K562 (cell line): ENCODE measurements around the gene NME8. TPM values are rescaled to one million over a fixed set of nuclear protein-coding genes. Genes with fewer than 3 reads are reported as not detected.

ENCODE experiments used
- ATAC-seq: fragments of 200-7000 bp; cut with Tn5 transposase; 3 replicates; pipeline ENCODE4 v1.9.1; 2020; ENCODE audit warnings: moderate library complexity
- BruUV-seq: library from RNA; stranded (reverse); fragments of 400-500 nt; replicated peaks from 2 replicates; lab custom pipeline; 2021; lab: Mats Ljungman, UMichigan
- CTCF ChIA-PET: fragments of 300-600 bp; formaldehyde crosslinking; extraction: SDS; loops from one replicate; lab custom pipeline; 2021; ENCODE audit warnings: low intra/inter-chr PET ratio; lab: Yijun Ruan, JAX
- POLR2A ChIA-PET: fragments of 300-600, 350-650 bp; sonication (Branson Sonifier 250); formaldehyde crosslinking; extraction: SDS; loops from one replicate; lab custom pipeline; 2021; ENCODE audit warnings: antibody characterized with exemption, inconsistent platforms; lab: Yijun Ruan, JAX
- DNase-seq, 4 experiments: peaks; one replicate each; pipeline versions ENCODE4 v3.0.0 to v3.0.0-alpha.2; 2011 to 2018; ENCODE audit warnings: low spot score in 3 of 4, mixed read lengths in 3 of 4; ENCODE audit errors: extremely low read depth in 1 of 4
- FAIRE-seq: peaks from 2 replicates; lab custom pipeline; 2011; peaks lifted over from hg19 to GRCh38; lab: Jason Lieb, UNC
- H2AFZ ChIP-seq: 2 replicates; pipeline ENCODE4 v1.6.0; 2011; ENCODE audit warnings: low read depth, low read length, control low read depth, inconsistent platforms
- H3K27ac ChIP-seq: fragments of 200-600 bp; 3 replicates; pipeline ENCODE4 v1.8.0; 2011; ENCODE audit warnings: low read depth, mild to moderate bottlenecking, control low read depth, inconsistent platforms, low read length, moderate library complexity, mixed read lengths; ENCODE audit errors: extremely low read depth
- H3K27me3 ChIP-seq, 2 experiments: fragments of 300-600 bp in 1 of 2; 2 replicates in 1 of 2; 3 replicates in 1 of 2; pipeline versions ENCODE4 v1.6.0 to v1.8.0; 2011; ENCODE audit warnings: inconsistent platforms in 2 of 2, low read length in 2 of 2, mild to moderate bottlenecking in 1 of 2, mixed read lengths in 1 of 2, moderate library complexity in 1 of 2; ENCODE audit not compliant: control insufficient read depth in 2 of 2, insufficient read depth in 2 of 2
- H3K36me3 ChIP-seq: fragments of 300-600 bp; 3 replicates; pipeline ENCODE4 v1.8.0; 2011; ENCODE audit warnings: mild to moderate bottlenecking, low read length, inconsistent platforms; ENCODE audit not compliant: control insufficient read depth, insufficient read depth
- H3K4me1 ChIP-seq, 2 experiments: fragments of 200-600 bp in 1 of 2; replicated peaks in 1 of 2; 2 replicates in 1 of 2; 3 replicates in 1 of 2; pipeline versions ENCODE4 v1.5.1 to v1.8.0; 2011; ENCODE audit warnings: inconsistent platforms in 2 of 2, low read length in 2 of 2, mild to moderate bottlenecking in 1 of 2, mixed read lengths in 1 of 2, moderate library complexity in 1 of 2; ENCODE audit not compliant: control insufficient read depth in 2 of 2, insufficient read depth in 2 of 2
- H3K4me2 ChIP-seq: 2 replicates; pipeline ENCODE4 v1.6.1; 2011; ENCODE audit warnings: low read length, control low read depth, inconsistent platforms, mixed read lengths; ENCODE audit not compliant: insufficient read depth
- H3K4me3 ChIP-seq: fragments of 200-600 bp; sonication (generic), shearing (Covaris generic); 2 replicates; pipeline ENCODE4 v1.5.1; 2016; ENCODE audit warnings: control low read depth, inconsistent platforms
- H3K79me2 ChIP-seq: fragments of 200-600 bp; 3 replicates; pipeline ENCODE4 v1.8.0; 2011; ENCODE audit warnings: low read length, inconsistent platforms; ENCODE audit not compliant: control insufficient read depth, insufficient read depth
- H3K9ac ChIP-seq, 2 experiments: 2 replicates each; pipeline versions ENCODE4 v1.6.0 to v1.6.1; 2011; ENCODE audit warnings: low read depth in 2 of 2, low read length in 2 of 2, control low read depth in 1 of 2, inconsistent platforms in 1 of 2, mild to moderate bottlenecking in 1 of 2, mixed read lengths in 1 of 2; ENCODE audit not compliant: insufficient read depth in 1 of 2
- H3K9me1 ChIP-seq: one replicate; pipeline ENCODE4 v1.6.0; 2011; ENCODE audit warnings: inconsistent platforms, mild to moderate bottlenecking, low read length, moderate library complexity; ENCODE audit not compliant: control insufficient read depth, insufficient read depth
- H3K9me3 ChIP-seq: replicated peaks from 2 replicates; pipeline ENCODE4 v1.5.1; 2011; ENCODE audit warnings: low read depth, low read length, inconsistent platforms; ENCODE audit not compliant: control insufficient read depth, insufficient read depth
- H4K20me1 ChIP-seq: replicated peaks from 2 replicates; pipeline ENCODE4 v1.6.1; 2011; ENCODE audit warnings: low read length, inconsistent platforms, mixed read lengths; ENCODE audit not compliant: control insufficient read depth, insufficient read depth
- ASH1L ChIP-seq: fragments of 450-650 bp; IDR thresholded peaks from 2 replicates; pipeline ENCODE4 v1.6.1; 2018; ENCODE audit warnings: borderline replicate concordance, mild to moderate bottlenecking, low read depth; ENCODE audit not compliant: partially characterized antibody
- PRDM10 ChIP-seq: fragments of 450-650 bp; IDR thresholded peaks from 2 replicates; pipeline ENCODE4 v1.6.1; 2018; ENCODE audit not compliant: partially characterized antibody
- SIN3A ChIP-seq, 2 experiments: fragments of 150-350 bp in 1 of 2; IDR thresholded peaks; 2 replicates each; pipeline ENCODE4 v1.6.1; 2011 to 2016; ENCODE audit warnings: borderline replicate concordance in 2 of 2, low read depth in 2 of 2, low read length in 2 of 2, mild to moderate bottlenecking in 2 of 2, moderate library complexity in 2 of 2; ENCODE audit not compliant: control insufficient read depth in 1 of 2
- WGBS: fragments of 100-300 bp; shearing (Covaris generic); methylation state at CpG from one replicate; pipeline ENCODE4 v1.1.6; 2016; ENCODE audit warnings: low coverage, mixed read lengths; ENCODE audit not compliant: insufficient coverage; ENCODE audit errors: missing lambda C conversion rate; 5-methylcytosine and 5-hydroxymethylcytosine counted together
- in situ Hi-C: fragments of 300-500 bp; cut with MboI; formaldehyde crosslinking; loops from 4 replicates; pipeline ENCODE4 v1.15.0; 2018; ENCODE audit warnings: inconsistent platforms, mixed read lengths
- intact Hi-C: fragments of 100-400 bp; cut with micrococcal nuclease; formaldehyde crosslinking; loops from 2 replicates; pipeline ENCODE4 v1.14.2; 2022
- polyA plus RNA-seq, 8 experiments: library from polyadenylated mRNA; depleted of rRNA in 4 of 8; stranded (reverse) in 5 of 8; unstranded in 3 of 8; fragments of >200 nt; fragmentation: Nextera tagmentation in 2 of 8; fragmentation: Illumina TruSeq in 1 of 8; extraction: Ambion mirVana in 2 of 8; extraction: Trizol in 1 of 8; gene quantifications; 2 replicates each; pipeline versions ENCODE4 v1.2.1 to v1.2.3, GENCODE V29; 2011 to 2014; ENCODE audit warnings: inconsistent platforms in 1 of 8, missing spikeins in 1 of 8
- total RNA-seq, 7 experiments: library from RNA; depleted of rRNA in 6 of 7; stranded (reverse); fragments of >200 nt in 6 of 7; fragmentation: Illumina TruSeq in 2 of 7; extraction: Trizol in 2 of 7; gene quantifications; 2 replicates each; pipeline versions ENCODE4 v1.2.1 to v1.2.3, GENCODE V29; 2011 to 2021; ENCODE audit warnings: low replicate concordance in 1 of 7
- TF ChIP-seq, protein P1 (sequence below): fragments of 450-650 bp; IDR thresholded peaks from 2 replicates; pipeline ENCODE4 v1.6.1; 2016; ENCODE audit warnings: mild to moderate bottlenecking, moderate library complexity

NME8 gene
- total and polyA plus RNA-seq, 9 of the 15 experiments (the other 6 are each of a cell fraction or from before 2014, with no cell fraction given): not detected

- Histone ChIP-seq H3K9me1 (no peaks in the 10 kb centered on the region), H3K27ac (no peak overlapping the region), H2AFZ (no peak overlapping the region), H3K4me1 (peaks cover 0 to 5% of the 10 kb centered on the region in 2 experiments; a peak in 2 of 5 replicates), H3K79me2 (no peaks in the 10 kb centered on the region), H4K20me1 (no peaks in the 10 kb centered on the region), H3K27me3 (no peaks in the 10 kb centered on the region; a peak in 1 of 5 replicates), H3K4me3 (no peak overlapping the region), H3K36me3 (no peaks in the 10 kb centered on the region), H3K9ac (no peak overlapping the region; a peak in 1 of 4 replicates), H3K4me2 (no peak overlapping the region), H3K9me3 (no peaks in the 10 kb centered on the region)
- intact Hi-C loops: no loop called here
- ATAC-seq: no peak; the same call in 2 of the 3 replicates
- 33% methylated on average over 7 of the region's 7 CpGs for WGBS
- DNase-seq: no peak
- in situ Hi-C loops: no loop called here
- CTCF ChIA-PET: no interaction called here
- no TSS peak for BruUV-seq
- FAIRE-seq: no peak
- POLR2A ChIA-PET: interaction anchor here (0.8 kb wide), 1 partner anchor 10 kb away, joined by 3 read pairs; no protein-coding TSS in a partner anchor
- TF ChIP-seq, protein P1, sequence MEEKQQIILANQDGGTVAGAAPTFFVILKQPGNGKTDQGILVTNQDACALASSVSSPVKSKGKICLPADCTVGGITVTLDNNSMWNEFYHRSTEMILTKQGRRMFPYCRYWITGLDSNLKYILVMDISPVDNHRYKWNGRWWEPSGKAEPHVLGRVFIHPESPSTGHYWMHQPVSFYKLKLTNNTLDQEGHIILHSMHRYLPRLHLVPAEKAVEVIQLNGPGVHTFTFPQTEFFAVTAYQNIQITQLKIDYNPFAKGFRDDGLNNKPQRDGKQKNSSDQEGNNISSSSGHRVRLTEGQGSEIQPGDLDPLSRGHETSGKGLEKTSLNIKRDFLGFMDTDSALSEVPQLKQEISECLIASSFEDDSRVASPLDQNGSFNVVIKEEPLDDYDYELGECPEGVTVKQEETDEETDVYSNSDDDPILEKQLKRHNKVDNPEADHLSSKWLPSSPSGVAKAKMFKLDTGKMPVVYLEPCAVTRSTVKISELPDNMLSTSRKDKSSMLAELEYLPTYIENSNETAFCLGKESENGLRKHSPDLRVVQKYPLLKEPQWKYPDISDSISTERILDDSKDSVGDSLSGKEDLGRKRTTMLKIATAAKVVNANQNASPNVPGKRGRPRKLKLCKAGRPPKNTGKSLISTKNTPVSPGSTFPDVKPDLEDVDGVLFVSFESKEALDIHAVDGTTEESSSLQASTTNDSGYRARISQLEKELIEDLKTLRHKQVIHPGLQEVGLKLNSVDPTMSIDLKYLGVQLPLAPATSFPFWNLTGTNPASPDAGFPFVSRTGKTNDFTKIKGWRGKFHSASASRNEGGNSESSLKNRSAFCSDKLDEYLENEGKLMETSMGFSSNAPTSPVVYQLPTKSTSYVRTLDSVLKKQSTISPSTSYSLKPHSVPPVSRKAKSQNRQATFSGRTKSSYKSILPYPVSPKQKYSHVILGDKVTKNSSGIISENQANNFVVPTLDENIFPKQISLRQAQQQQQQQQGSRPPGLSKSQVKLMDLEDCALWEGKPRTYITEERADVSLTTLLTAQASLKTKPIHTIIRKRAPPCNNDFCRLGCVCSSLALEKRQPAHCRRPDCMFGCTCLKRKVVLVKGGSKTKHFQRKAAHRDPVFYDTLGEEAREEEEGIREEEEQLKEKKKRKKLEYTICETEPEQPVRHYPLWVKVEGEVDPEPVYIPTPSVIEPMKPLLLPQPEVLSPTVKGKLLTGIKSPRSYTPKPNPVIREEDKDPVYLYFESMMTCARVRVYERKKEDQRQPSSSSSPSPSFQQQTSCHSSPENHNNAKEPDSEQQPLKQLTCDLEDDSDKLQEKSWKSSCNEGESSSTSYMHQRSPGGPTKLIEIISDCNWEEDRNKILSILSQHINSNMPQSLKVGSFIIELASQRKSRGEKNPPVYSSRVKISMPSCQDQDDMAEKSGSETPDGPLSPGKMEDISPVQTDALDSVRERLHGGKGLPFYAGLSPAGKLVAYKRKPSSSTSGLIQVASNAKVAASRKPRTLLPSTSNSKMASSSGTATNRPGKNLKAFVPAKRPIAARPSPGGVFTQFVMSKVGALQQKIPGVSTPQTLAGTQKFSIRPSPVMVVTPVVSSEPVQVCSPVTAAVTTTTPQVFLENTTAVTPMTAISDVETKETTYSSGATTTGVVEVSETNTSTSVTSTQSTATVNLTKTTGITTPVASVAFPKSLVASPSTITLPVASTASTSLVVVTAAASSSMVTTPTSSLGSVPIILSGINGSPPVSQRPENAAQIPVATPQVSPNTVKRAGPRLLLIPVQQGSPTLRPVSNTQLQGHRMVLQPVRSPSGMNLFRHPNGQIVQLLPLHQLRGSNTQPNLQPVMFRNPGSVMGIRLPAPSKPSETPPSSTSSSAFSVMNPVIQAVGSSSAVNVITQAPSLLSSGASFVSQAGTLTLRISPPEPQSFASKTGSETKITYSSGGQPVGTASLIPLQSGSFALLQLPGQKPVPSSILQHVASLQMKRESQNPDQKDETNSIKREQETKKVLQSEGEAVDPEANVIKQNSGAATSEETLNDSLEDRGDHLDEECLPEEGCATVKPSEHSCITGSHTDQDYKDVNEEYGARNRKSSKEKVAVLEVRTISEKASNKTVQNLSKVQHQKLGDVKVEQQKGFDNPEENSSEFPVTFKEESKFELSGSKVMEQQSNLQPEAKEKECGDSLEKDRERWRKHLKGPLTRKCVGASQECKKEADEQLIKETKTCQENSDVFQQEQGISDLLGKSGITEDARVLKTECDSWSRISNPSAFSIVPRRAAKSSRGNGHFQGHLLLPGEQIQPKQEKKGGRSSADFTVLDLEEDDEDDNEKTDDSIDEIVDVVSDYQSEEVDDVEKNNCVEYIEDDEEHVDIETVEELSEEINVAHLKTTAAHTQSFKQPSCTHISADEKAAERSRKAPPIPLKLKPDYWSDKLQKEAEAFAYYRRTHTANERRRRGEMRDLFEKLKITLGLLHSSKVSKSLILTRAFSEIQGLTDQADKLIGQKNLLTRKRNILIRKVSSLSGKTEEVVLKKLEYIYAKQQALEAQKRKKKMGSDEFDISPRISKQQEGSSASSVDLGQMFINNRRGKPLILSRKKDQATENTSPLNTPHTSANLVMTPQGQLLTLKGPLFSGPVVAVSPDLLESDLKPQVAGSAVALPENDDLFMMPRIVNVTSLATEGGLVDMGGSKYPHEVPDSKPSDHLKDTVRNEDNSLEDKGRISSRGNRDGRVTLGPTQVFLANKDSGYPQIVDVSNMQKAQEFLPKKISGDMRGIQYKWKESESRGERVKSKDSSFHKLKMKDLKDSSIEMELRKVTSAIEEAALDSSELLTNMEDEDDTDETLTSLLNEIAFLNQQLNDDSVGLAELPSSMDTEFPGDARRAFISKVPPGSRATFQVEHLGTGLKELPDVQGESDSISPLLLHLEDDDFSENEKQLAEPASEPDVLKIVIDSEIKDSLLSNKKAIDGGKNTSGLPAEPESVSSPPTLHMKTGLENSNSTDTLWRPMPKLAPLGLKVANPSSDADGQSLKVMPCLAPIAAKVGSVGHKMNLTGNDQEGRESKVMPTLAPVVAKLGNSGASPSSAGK: no peak
- TF ChIP-seq ASH1L (no peak), PRDM10 (no peak), SIN3A (IDR thresholded peaks at IDR 0.05; ENCODE audit: borderline replicate concordance in 2 of 2, control insufficient read depth in 1 of 2, low read depth in 2 of 2, low read length in 2 of 2) (no peak)
These were observed 98.9 kb downstream of the NME8 start for GRCh38 chr7:37947138-37947940.
